ENCODE results near the gene TEP1. TPM values are rescaled to one million over a fixed set of nuclear protein-coding genes. Genes with fewer than 3 reads are reported as not detected.

TEP1 gene
- total and polyA plus RNA-seq, 2 of the 13 experiments (the other 11 are each of a cell fraction or from before 2014, with no cell fraction given): 11.0 to 12.8 TPM

DNA sequence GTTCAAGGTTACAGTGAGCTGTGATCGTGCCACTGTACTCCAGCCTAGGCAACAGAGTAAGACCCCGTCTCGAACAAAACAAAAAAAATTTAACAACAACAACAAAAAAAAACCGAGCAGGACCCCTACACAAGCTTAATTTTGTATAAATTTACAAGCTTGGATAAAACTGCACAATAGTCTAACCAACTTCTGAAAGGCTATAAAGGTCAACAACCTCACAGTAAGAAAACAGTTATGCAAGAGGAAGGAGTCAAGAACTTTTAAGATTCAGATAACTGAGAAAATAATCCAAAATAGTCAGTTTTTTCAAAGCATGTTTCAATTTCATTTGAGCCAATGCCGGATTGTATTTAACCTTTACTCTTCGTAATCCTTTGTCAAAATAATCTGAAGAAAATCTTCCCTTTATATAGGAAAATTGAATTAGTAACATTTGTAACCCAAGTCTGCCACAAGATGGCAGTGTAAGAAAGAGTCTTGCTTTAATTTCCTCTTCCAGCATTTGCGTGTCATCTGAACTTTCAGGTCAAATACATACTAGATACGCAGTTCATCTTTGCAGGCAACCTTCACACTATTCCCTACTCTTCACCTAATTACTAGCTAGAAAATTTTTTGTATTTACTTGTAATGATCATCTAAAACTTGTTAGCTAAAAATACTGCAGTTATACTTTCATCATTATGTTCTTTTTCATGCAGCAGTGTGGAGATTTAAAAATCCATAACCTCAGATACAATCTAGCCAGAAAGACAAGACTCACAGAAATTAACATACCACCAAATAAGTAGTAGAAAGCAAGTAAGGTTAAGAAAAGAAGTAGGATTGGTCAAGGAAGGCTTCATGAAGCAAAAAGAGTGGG is 86.1 kb downstream of the TEP1 start (continued):
- peak; percentile 47; the same call in 1 of the 2 replicates for TF ChIP-seq SAP130 (CRISPR knock-in tag; IDR thresholded peaks at IDR 0.05; ENCODE audit: low read depth)
- TF ChIP-seq MEIS2 (CRISPR knock-in tag; IDR thresholded peaks at IDR 0.05): no peak
- no peak for TF ChIP-seq SALL1 (CRISPR knock-in tag; IDR thresholded peaks at IDR 0.05)
- TF ChIP-seq, protein P1, sequence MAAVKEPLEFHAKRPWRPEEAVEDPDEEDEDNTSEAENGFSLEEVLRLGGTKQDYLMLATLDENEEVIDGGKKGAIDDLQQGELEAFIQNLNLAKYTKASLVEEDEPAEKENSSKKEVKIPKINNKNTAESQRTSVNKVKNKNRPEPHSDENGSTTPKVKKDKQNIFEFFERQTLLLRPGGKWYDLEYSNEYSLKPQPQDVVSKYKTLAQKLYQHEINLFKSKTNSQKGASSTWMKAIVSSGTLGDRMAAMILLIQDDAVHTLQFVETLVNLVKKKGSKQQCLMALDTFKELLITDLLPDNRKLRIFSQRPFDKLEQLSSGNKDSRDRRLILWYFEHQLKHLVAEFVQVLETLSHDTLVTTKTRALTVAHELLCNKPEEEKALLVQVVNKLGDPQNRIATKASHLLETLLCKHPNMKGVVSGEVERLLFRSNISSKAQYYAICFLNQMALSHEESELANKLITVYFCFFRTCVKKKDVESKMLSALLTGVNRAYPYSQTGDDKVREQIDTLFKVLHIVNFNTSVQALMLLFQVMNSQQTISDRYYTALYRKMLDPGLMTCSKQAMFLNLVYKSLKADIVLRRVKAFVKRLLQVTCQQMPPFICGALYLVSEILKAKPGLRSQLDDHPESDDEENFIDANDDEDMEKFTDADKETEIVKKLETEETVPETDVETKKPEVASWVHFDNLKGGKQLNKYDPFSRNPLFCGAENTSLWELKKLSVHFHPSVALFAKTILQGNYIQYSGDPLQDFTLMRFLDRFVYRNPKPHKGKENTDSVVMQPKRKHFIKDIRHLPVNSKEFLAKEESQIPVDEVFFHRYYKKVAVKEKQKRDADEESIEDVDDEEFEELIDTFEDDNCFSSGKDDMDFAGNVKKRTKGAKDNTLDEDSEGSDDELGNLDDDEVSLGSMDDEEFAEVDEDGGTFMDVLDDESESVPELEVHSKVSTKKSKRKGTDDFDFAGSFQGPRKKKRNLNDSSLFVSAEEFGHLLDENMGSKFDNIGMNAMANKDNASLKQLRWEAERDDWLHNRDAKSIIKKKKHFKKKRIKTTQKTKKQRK (IDR thresholded peaks at IDR 0.05; ENCODE audit: low read length): no peak
- no peak for TF ChIP-seq ZNF121 (CRISPR knock-in tag; IDR thresholded peaks at IDR 0.05)
- TF ChIP-seq, protein P2, sequence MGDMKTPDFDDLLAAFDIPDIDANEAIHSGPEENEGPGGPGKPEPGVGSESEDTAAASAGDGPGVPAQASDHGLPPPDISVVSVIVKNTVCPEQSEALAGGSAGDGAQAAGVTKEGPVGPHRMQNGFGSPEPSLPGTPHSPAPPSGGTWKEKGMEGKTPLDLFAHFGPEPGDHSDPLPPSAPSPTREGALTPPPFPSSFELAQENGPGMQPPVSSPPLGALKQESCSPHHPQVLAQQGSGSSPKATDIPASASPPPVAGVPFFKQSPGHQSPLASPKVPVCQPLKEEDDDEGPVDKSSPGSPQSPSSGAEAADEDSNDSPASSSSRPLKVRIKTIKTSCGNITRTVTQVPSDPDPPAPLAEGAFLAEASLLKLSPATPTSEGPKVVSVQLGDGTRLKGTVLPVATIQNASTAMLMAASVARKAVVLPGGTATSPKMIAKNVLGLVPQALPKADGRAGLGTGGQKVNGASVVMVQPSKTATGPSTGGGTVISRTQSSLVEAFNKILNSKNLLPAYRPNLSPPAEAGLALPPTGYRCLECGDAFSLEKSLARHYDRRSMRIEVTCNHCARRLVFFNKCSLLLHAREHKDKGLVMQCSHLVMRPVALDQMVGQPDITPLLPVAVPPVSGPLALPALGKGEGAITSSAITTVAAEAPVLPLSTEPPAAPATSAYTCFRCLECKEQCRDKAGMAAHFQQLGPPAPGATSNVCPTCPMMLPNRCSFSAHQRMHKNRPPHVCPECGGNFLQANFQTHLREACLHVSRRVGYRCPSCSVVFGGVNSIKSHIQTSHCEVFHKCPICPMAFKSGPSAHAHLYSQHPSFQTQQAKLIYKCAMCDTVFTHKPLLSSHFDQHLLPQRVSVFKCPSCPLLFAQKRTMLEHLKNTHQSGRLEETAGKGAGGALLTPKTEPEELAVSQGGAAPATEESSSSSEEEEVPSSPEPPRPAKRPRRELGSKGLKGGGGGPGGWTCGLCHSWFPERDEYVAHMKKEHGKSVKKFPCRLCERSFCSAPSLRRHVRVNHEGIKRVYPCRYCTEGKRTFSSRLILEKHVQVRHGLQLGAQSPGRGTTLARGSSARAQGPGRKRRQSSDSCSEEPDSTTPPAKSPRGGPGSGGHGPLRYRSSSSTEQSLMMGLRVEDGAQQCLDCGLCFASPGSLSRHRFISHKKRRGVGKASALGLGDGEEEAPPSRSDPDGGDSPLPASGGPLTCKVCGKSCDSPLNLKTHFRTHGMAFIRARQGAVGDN (CRISPR knock-in tag; IDR thresholded peaks at IDR 0.05): no peak
- no peak for TF ChIP-seq DNMT1 (CRISPR knock-in tag; IDR thresholded peaks at IDR 0.05)
- no peak for TF ChIP-seq SIN3B (IDR thresholded peaks at IDR 0.05; ENCODE audit: low read length)
- TF ChIP-seq, protein P3, sequence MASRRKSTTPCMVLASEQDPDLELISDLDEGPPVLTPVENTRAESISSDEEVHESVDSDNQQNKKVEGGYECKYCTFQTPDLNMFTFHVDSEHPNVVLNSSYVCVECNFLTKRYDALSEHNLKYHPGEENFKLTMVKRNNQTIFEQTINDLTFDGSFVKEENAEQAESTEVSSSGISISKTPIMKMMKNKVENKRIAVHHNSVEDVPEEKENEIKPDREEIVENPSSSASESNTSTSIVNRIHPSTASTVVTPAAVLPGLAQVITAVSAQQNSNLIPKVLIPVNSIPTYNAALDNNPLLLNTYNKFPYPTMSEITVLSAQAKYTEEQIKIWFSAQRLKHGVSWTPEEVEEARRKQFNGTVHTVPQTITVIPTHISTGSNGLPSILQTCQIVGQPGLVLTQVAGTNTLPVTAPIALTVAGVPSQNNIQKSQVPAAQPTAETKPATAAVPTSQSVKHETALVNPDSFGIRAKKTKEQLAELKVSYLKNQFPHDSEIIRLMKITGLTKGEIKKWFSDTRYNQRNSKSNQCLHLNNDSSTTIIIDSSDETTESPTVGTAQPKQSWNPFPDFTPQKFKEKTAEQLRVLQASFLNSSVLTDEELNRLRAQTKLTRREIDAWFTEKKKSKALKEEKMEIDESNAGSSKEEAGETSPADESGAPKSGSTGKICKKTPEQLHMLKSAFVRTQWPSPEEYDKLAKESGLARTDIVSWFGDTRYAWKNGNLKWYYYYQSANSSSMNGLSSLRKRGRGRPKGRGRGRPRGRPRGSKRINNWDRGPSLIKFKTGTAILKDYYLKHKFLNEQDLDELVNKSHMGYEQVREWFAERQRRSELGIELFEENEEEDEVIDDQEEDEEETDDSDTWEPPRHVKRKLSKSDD (CRISPR knock-in tag; IDR thresholded peaks at IDR 0.05; ENCODE audit: low read depth): no peak
- no peak for TF ChIP-seq ZSCAN30 (CRISPR knock-in tag; IDR thresholded peaks at IDR 0.05)
- TF ChIP-seq STAG1 (CRISPR knock-in tag; IDR thresholded peaks at IDR 0.05): peak; percentile 91
- TF ChIP-seq, protein P4, sequence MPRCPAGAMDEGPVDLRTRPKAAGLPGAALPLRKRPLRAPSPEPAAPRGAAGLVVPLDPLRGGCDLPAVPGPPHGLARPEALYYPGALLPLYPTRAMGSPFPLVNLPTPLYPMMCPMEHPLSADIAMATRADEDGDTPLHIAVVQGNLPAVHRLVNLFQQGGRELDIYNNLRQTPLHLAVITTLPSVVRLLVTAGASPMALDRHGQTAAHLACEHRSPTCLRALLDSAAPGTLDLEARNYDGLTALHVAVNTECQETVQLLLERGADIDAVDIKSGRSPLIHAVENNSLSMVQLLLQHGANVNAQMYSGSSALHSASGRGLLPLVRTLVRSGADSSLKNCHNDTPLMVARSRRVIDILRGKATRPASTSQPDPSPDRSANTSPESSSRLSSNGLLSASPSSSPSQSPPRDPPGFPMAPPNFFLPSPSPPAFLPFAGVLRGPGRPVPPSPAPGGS (CRISPR knock-in tag; IDR thresholded peaks at IDR 0.05): no peak
- TF ChIP-seq, protein P5, sequence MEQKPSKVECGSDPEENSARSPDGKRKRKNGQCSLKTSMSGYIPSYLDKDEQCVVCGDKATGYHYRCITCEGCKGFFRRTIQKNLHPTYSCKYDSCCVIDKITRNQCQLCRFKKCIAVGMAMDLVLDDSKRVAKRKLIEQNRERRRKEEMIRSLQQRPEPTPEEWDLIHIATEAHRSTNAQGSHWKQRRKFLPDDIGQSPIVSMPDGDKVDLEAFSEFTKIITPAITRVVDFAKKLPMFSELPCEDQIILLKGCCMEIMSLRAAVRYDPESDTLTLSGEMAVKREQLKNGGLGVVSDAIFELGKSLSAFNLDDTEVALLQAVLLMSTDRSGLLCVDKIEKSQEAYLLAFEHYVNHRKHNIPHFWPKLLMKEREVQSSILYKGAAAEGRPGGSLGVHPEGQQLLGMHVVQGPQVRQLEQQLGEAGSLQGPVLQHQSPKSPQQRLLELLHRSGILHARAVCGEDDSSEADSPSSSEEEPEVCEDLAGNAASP (CRISPR knock-in tag; IDR thresholded peaks at IDR 0.05; ENCODE audit: borderline replicate concordance): peak; percentile 51; the same call in 1 of the 2 replicates
- no peak for TF ChIP-seq ZNF354B (CRISPR knock-in tag; IDR thresholded peaks at IDR 0.05)
- no peak for TF ChIP-seq BRCA1 (CRISPR knock-in tag; IDR thresholded peaks at IDR 0.05)
- TF ChIP-seq HNRNPUL1 (IDR thresholded peaks at IDR 0.05; ENCODE audit: low read depth, low read length): no peak
